ENCODE results near the gene TDRD12.

TDRD12 gene

GRCh38 chr19:32819419-32820400 is 100.1 kb downstream of the TDRD12 start:
- no peak for TF ChIP-seq TEAD4 (IDR thresholded peaks at IDR 0.05)
- TF ChIP-seq TAF1 (IDR thresholded peaks at IDR 0.05; ENCODE audit: low read depth) = no peak
- TF ChIP-seq ZBTB7A (IDR thresholded peaks at IDR 0.05; ENCODE audit: low read depth) = no peak
- TF ChIP-seq USF1 (IDR thresholded peaks at IDR 0.05) = no peak

GRCh38 chr19:32822916-32823746 is 103.6 kb downstream of the TDRD12 start:
- TF ChIP-seq ZBTB7A (IDR thresholded peaks at IDR 0.05; ENCODE audit: low read depth) (no peak), NFIC (IDR thresholded peaks at IDR 0.05) (no peak), CEBPB (IDR thresholded peaks at IDR 0.05) (no peak), TEAD4 (IDR thresholded peaks at IDR 0.05) (no peak), REST (IDR thresholded peaks at IDR 0.05; ENCODE audit: low read depth) (no peak), CREB1 (IDR thresholded peaks at IDR 0.05; ENCODE audit: low read depth) (no peak), EP300 (IDR thresholded peaks at IDR 0.05; ENCODE audit: borderline replicate concordance) (no peak), EGR1 (IDR thresholded peaks at IDR 0.05) (no peak), TAF1 (IDR thresholded peaks at IDR 0.05; ENCODE audit: low read depth) (no peak), MAX (IDR thresholded peaks at IDR 0.05) (no peak), YY1 (IDR thresholded peaks at IDR 0.05; ENCODE audit: low read depth) (no peak), FOXM1 (IDR thresholded peaks at IDR 0.05; ENCODE audit: borderline replicate concordance, low read depth) (no peak), USF1 (IDR thresholded peaks at IDR 0.05) (no peak), TCF12 (IDR thresholded peaks at IDR 0.05; ENCODE audit: low read depth) (no peak), RAD21 (IDR thresholded peaks at IDR 0.05; ENCODE audit: low read depth) (no peak)

GRCh38 chr19:32823747-32824102 is 104.2 kb downstream of the TDRD12 start:
- TF ChIP-seq USF1 (IDR thresholded peaks at IDR 0.05) = no peak

GRCh38 chr19:32824191-32824751 is 104.7 kb downstream of the TDRD12 start:
- TF ChIP-seq TEAD4 (IDR thresholded peaks at IDR 0.05) = no peak
- TF ChIP-seq YY1 (IDR thresholded peaks at IDR 0.05; ENCODE audit: low read depth) = no peak
- TF ChIP-seq NFIC (IDR thresholded peaks at IDR 0.05) = no peak
- TF ChIP-seq MAX (IDR thresholded peaks at IDR 0.05) = no peak
- TF ChIP-seq RAD21 (IDR thresholded peaks at IDR 0.05; ENCODE audit: low read depth) = no peak
- TF ChIP-seq TAF1 (IDR thresholded peaks at IDR 0.05; ENCODE audit: low read depth) = no peak
- no peak for TF ChIP-seq USF1 (IDR thresholded peaks at IDR 0.05)

- TF ChIP-seq EP300 (IDR thresholded peaks at IDR 0.05; ENCODE audit: borderline replicate concordance) = no peak
- TF ChIP-seq NFIC (IDR thresholded peaks at IDR 0.05) = no peak
- no peak for TF ChIP-seq TCF12 (IDR thresholded peaks at IDR 0.05; ENCODE audit: low read depth)
- no peak for TF ChIP-seq ZBTB7A (IDR thresholded peaks at IDR 0.05; ENCODE audit: low read depth)
- no peak for TF ChIP-seq TAF1 (IDR thresholded peaks at IDR 0.05; ENCODE audit: low read depth)
- no peak for TF ChIP-seq TEAD4 (IDR thresholded peaks at IDR 0.05)
- TF ChIP-seq RAD21 (IDR thresholded peaks at IDR 0.05; ENCODE audit: low read depth) = no peak
- no peak for TF ChIP-seq FOXM1 (IDR thresholded peaks at IDR 0.05; ENCODE audit: borderline replicate concordance, low read depth)
- TF ChIP-seq YY1 (IDR thresholded peaks at IDR 0.05; ENCODE audit: low read depth) = no peak
- no peak for TF ChIP-seq MAX (IDR thresholded peaks at IDR 0.05)
- no peak for TF ChIP-seq EGR1 (IDR thresholded peaks at IDR 0.05)
- no peak for TF ChIP-seq USF1 (IDR thresholded peaks at IDR 0.05)
- TF ChIP-seq CEBPB (IDR thresholded peaks at IDR 0.05) = no peak
Observed at GRCh38 chr19:32824916-32825608, 105.5 kb downstream of the TDRD12 start.
